Left ventricle myocardium inferior (tissue), 1 donor: ENCODE results near the gene CTDSP1. TPM values are rescaled to one million over a fixed set of nuclear protein-coding genes. Genes with fewer than 3 reads are reported as not detected.

Experiments
- DNase-seq: peaks from one replicate; pipeline ENCODE4 v3.0.0-alpha.2; 2020
- H3K27ac ChIP-seq: fragments of 200-600 bp; replicated peaks from 2 replicates; pipeline ENCODE4 v1.8.0; 2021
- H3K27me3 ChIP-seq: fragments of 200-600 bp; 2 replicates; pipeline ENCODE4 v1.8.0; 2021; ENCODE audit warnings: low read depth
- H3K36me3 ChIP-seq: fragments of 200-600 bp; 2 replicates; pipeline ENCODE4 v1.8.0; 2021
- H3K4me1 ChIP-seq: fragments of 200-600 bp; 2 replicates; pipeline ENCODE4 v1.8.0; 2021
- H3K4me3 ChIP-seq: fragments of 200-600 bp; 2 replicates; pipeline ENCODE4 v1.8.0; 2021; ENCODE audit warnings: mild to moderate bottlenecking, moderate library complexity
- H3K9me3 ChIP-seq: fragments of 200-600 bp; replicated peaks from 2 replicates; pipeline ENCODE4 v1.8.0; 2021
- CTCF ChIP-seq: fragments of 200-600 bp; IDR thresholded peaks from 2 replicates; pipeline ENCODE4 v1.8.0; 2021; ENCODE audit warnings: antibody characterized with exemption, mild to moderate bottlenecking, borderline replicate concordance
- intact Hi-C: fragments of 100-400 bp; cut with micrococcal nuclease; formaldehyde crosslinking; loops from one replicate; pipeline ENCODE4 v1.11.0; 2022
- total RNA-seq: library from RNA; stranded (reverse); fragmentation: NEBNext Ultra II Directional; extraction: Animal tissue kit (Norgen Biotek cat#: 25700); gene quantifications from one replicate; pipeline ENCODE4 v1.2.1, GENCODE V29; 2021
- donor health status: DM: no; HTN: yes; CAD: no; lungs with severe emphysema.

The CTDSP1 gene
- total RNA-seq, 1 donor from 2014 or later = 81.5 TPM

DNA sequence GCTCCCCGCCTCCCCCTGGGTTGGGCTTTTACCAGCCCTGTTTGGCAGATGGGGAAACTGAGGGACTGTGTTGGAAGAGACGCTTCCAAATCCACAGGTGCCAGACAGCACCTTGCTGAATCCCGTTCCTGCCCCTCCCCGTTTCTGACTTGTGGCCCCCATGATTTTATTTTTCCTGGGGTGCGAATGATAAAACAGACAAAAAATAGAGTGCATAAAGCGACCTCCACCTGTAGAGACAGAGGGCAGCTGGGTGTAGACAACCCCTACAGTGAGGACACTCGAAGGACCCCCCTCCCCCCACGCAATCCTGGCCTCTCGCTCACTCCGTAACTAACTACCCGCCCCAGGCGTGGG is 2.2 kb upstream of the CTDSP1 start:
- Histone ChIP-seq H3K9me3 (no peaks in the 10 kb centered on the region), H3K36me3 (peaks cover 14% of the 10 kb centered on the region), H3K27ac (peak overlapping the region; percentile 100), H3K27me3 (no peaks in the 10 kb centered on the region), H3K4me1 (peaks cover 61% of the 10 kb centered on the region), H3K4me3 (peak overlapping the region; percentile 100)
- TF ChIP-seq CTCF = no peak
- intact Hi-C loops = loop anchor here (10.0 kb wide), 1 partner anchor 103 kb away; the partner anchor contains the start of gene TMBIM1
- DNase-seq = no peak

DNA sequence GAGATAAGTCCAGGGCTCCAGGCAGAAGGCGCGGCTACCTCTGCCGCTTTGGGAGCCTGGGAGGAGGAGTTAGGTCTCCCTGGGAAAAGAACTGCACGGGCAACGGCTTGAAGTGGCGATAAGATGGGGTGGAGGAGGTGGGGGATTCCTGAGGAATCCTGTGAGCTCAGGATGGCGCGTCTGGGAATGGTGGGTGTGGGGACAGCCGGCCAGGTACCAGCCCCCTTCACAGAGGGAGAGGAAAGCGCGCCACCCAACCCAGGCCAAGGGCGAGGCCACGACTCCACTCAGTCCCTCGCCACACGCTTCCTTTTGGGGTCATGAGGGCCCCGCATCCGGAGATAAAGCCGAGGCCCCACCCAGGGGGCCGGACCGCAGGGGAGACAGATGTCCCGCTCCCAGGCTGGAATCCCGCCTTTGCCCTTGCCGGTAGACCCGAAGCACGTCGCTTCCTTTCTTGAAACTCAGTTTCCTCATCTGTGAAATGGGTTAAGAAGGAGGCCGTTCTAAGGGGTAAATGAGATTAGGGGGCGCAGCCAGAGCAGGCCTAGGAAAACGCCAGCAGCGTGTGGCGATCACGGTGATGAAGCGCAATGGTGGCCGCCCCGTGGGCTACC is 1.7 kb upstream of the CTDSP1 start:
- Histone ChIP-seq H3K36me3 (peaks cover 19% of the 10 kb centered on the region), H3K4me3 (peak overlapping the region; percentile 100), H3K27ac (peak overlapping the region; percentile 100), H3K4me1 (peaks cover 66% of the 10 kb centered on the region), H3K27me3 (no peaks in the 10 kb centered on the region), H3K9me3 (no peaks in the 10 kb centered on the region)
- intact Hi-C loops = loop anchor here (10.0 kb wide), 1 partner anchor 103 kb away; the partner anchor contains the start of gene TMBIM1
- peak; percentile 89 for DNase-seq
- TF ChIP-seq CTCF = no peak

- intact Hi-C loops = loop anchor here (10.0 kb wide), 1 partner anchor 104 kb away; the partner anchor contains the start of gene TMBIM1
- Histone ChIP-seq H3K27me3 (no peaks in the 10 kb centered on the region), H3K4me3 (peak overlapping the region; percentile 100), H3K4me1 (peaks cover 74% of the 10 kb centered on the region), H3K9me3 (no peaks in the 10 kb centered on the region), H3K36me3 (peaks cover 27% of the 10 kb centered on the region), H3K27ac (peak overlapping the region; percentile 100)
- DNase-seq = peak; percentile 89
- TF ChIP-seq CTCF = no peak
These were observed 954 bp upstream of the CTDSP1 start for GRCh38 chr2:218398437-218399390.

- TF ChIP-seq CTCF = no peak
- H3K27me3 ChIP-seq = no peaks in the 10 kb centered on the region
- intact Hi-C loops = no loop called here
- peaks cover 90% of the 10 kb centered on the region for H3K4me1 ChIP-seq
- peak overlapping the region; percentile 100 for H3K4me3 ChIP-seq
- peak overlapping the region; percentile 100 for H3K27ac ChIP-seq
- peak; percentile 54 for DNase-seq
- no peaks in the 10 kb centered on the region for H3K9me3 ChIP-seq
- H3K36me3 ChIP-seq = peaks cover 43% of the 10 kb centered on the region
These were observed 680 bp downstream of the CTDSP1 start for GRCh38 chr2:218400167-218400929.
